Smooth muscle cell of bladder (primary cell): ENCODE measurements around the gene ZNF521. TPM values are rescaled to one million over a fixed set of nuclear protein-coding genes. Genes with fewer than 3 reads are reported as not detected.

ENCODE experiments used
- total RNA-seq: library from RNA; depleted of rRNA; stranded (reverse); fragments of >200 nt; gene quantifications from 2 replicates; pipeline ENCODE4 v1.2.3, GENCODE V29; 2014

ZNF521 gene
- total RNA-seq = 25.0 and 37.3 TPM in 2 replicates

GRCh38 chr18:25351777-25352628 lies at the start of gene ZNF521:
ZNF521 (minus strand) TSS chr18:25352166; CDS start chr18:25350946, 1,220 bp downstream.

